ENCODE measurements around the gene APRT. TPM values are rescaled to one million over a fixed set of nuclear protein-coding genes. Genes with fewer than 3 reads are reported as not detected.

The APRT gene
- total and polyA plus RNA-seq, 10 of the 15 experiments (the other 5 are each of a cell fraction or from before 2014, with no cell fraction given), result 30.6 to 495 (median 166) TPM

DNA sequence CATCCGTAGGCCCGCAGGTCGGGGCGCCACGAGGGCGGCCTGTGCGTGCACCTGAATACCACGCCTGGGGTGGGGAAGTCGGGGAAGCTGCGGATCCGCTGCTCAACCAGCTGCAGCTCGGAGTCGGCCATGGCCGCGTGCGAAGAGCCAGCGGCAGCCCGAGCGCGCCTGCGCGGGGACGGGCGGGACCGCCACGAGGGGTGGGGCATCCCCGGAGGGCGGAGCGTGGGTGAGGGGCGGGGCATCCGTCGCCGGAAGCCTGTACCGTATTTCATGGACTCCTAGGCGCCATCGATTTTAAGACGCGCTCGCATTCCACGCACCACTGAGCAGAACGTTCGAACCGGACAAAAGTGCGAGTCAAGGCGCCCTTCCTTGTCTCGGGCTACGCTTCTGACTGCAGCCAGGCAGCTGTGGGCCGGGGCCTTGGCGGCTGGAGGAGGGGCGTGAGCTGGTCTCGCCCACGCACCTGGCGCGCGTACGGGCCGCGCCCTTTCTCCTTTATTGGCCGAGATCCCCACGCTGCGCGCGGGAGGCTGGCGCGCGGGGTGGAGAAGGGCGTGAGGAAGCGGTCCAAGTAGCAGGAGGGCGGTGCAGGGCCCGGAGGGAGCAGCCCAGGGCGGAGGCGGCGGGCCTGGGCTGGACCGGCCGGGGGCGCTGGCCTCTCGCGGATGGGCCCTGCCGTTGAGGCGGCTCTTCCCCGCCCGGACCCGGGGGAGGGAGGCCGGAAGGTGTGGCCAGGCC lies at the start of gene APRT (continued):
- TF ChIP-seq PAX5 (IDR thresholded peaks at IDR 0.05; ENCODE audit: borderline replicate concordance, low read depth, low read length) (peak; percentile 98), FOXK2 (IDR thresholded peaks at IDR 0.05) (no peak), RELA (IDR thresholded peaks at IDR 0.05; ENCODE audit: borderline replicate concordance, partially characterized antibody) (peak; percentile 25), RFX5 (IDR thresholded peaks at IDR 0.05; ENCODE audit: low read depth, low read length) (no peak), NFYB (IDR thresholded peaks at IDR 0.05; ENCODE audit: insufficient read depth, low read depth, low read length) (no peak), NRF1 (conservative IDR thresholded peaks at IDR 0.05; ENCODE audit: low read depth, low read length) (peak; percentile 68), CUX1 (IDR thresholded peaks at IDR 0.05; ENCODE audit: insufficient replicate concordance, low read depth, low read length) (no peak), RAD21 (IDR thresholded peaks at IDR 0.05; ENCODE audit: insufficient read depth, low read depth, low read length) (0 out of 2 replicates have a peak, but pooled peaks have one; percentile 30), HDAC2 (IDR thresholded peaks at IDR 0.05) (no peak), SP1 (IDR thresholded peaks at IDR 0.05; ENCODE audit: low read depth, low read length) (peak; percentile 49), ZNF207 (IDR thresholded peaks at IDR 0.05; ENCODE audit: borderline replicate concordance) (peak; percentile 60; the same call in 1 of the 2 replicates), ESRRA (IDR thresholded peaks at IDR 0.05; ENCODE audit: low read length) (no peak), TAF1 (IDR thresholded peaks at IDR 0.05; ENCODE audit: borderline replicate concordance, low read depth, low read length) (peak; percentile 74; the same call in 1 of the 2 replicates), ZBTB40 (IDR thresholded peaks at IDR 0.05; ENCODE audit: borderline replicate concordance) (peak; percentile 72; the same call in 1 of the 2 replicates), BCL11A (IDR thresholded peaks at IDR 0.05; ENCODE audit: low read depth, low read length) (no peak)
- TF ChIP-seq, protein P1, sequence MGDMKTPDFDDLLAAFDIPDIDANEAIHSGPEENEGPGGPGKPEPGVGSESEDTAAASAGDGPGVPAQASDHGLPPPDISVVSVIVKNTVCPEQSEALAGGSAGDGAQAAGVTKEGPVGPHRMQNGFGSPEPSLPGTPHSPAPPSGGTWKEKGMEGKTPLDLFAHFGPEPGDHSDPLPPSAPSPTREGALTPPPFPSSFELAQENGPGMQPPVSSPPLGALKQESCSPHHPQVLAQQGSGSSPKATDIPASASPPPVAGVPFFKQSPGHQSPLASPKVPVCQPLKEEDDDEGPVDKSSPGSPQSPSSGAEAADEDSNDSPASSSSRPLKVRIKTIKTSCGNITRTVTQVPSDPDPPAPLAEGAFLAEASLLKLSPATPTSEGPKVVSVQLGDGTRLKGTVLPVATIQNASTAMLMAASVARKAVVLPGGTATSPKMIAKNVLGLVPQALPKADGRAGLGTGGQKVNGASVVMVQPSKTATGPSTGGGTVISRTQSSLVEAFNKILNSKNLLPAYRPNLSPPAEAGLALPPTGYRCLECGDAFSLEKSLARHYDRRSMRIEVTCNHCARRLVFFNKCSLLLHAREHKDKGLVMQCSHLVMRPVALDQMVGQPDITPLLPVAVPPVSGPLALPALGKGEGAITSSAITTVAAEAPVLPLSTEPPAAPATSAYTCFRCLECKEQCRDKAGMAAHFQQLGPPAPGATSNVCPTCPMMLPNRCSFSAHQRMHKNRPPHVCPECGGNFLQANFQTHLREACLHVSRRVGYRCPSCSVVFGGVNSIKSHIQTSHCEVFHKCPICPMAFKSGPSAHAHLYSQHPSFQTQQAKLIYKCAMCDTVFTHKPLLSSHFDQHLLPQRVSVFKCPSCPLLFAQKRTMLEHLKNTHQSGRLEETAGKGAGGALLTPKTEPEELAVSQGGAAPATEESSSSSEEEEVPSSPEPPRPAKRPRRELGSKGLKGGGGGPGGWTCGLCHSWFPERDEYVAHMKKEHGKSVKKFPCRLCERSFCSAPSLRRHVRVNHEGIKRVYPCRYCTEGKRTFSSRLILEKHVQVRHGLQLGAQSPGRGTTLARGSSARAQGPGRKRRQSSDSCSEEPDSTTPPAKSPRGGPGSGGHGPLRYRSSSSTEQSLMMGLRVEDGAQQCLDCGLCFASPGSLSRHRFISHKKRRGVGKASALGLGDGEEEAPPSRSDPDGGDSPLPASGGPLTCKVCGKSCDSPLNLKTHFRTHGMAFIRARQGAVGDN (IDR thresholded peaks at IDR 0.05), result 0 out of 2 replicates have a peak, but pooled peaks have one; percentile 27

Data from GM12878 (cell line).